C4-2B (cell line): Measurements from ENCODE around the gene SOX3.

Source experiments
- ZFX ChIP-seq: fragments of 450-650 bp; IDR thresholded peaks from 2 replicates; pipeline ENCODE4 v1.6.1; 2017
- TF ChIP-seq, protein P1 (sequence below): fragments of 450-650 bp; conservative IDR thresholded peaks from 2 replicates; pipeline ENCODE4 v1.5.1; 2017; ENCODE audit warnings: mild to moderate bottlenecking

DNA sequence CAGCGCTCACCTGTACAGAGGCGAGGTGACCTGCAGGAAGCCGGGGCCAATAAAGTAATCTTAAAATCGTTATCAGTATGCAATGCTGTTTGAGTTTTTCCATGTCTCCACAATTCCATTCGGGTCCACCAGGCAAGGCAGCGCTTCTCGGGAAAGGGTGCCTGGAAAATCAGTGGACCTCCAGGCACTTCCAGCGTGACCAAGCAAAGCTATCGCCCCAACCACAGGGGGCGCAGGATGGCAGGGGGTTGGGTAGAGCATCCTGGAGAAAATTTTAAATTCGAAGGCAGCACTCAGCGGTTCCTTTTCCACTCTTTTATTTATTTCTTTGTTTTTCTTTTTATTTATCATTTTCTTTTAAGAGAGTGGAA is 5.4 kb upstream of the SOX3 start:
- TF ChIP-seq, protein P1, sequence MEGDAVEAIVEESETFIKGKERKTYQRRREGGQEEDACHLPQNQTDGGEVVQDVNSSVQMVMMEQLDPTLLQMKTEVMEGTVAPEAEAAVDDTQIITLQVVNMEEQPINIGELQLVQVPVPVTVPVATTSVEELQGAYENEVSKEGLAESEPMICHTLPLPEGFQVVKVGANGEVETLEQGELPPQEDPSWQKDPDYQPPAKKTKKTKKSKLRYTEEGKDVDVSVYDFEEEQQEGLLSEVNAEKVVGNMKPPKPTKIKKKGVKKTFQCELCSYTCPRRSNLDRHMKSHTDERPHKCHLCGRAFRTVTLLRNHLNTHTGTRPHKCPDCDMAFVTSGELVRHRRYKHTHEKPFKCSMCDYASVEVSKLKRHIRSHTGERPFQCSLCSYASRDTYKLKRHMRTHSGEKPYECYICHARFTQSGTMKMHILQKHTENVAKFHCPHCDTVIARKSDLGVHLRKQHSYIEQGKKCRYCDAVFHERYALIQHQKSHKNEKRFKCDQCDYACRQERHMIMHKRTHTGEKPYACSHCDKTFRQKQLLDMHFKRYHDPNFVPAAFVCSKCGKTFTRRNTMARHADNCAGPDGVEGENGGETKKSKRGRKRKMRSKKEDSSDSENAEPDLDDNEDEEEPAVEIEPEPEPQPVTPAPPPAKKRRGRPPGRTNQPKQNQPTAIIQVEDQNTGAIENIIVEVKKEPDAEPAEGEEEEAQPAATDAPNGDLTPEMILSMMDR: no peak
- no peak for TF ChIP-seq ZFX
